A673 (cell line): ENCODE measurements around the gene TOM1.

ENCODE experiments used
- EZH2 ChIP-seq: fragments of 200-600 bp; sonication (generic); IDR thresholded peaks from 2 replicates; pipeline ENCODE4 v1.6.1; 2017; ENCODE audit warnings: borderline replicate concordance, low read depth, mild to moderate bottlenecking, mixed read lengths, antibody characterized with exemption, low read length; ENCODE audit not compliant: poor library complexity, severe bottlenecking
- TF ChIP-seq, protein P1 (sequence below): fragments of 300-800, 200-600 bp; sonication (generic); conservative IDR thresholded peaks from 2 replicates; pipeline ENCODE4 v1.5.1; 2017; ENCODE audit warnings: low read depth, mild to moderate bottlenecking, antibody characterized with exemption, low read length, moderate library complexity, mixed read lengths

DNA sequence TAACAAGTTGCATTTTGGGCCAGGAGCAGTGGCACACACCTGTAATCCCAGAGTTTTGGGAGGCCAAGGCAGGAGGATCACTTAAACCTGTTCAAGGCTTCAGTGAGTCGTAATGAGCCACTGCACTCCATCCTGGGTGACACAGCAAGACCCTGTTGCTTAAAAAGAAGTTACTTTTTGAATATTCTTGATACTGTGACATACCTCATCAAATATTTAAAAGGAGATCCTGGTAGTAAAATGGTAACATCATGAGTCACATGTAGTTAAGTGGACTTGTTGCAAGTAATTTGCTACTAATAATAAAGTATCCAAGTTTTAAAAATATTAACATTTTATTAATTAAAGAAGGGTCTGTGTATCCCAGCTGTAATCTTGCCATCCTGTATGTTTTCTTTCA lies 24.1 kb upstream of the TOM1 start:
- TF ChIP-seq EZH2, result no peak
- TF ChIP-seq, protein P1, sequence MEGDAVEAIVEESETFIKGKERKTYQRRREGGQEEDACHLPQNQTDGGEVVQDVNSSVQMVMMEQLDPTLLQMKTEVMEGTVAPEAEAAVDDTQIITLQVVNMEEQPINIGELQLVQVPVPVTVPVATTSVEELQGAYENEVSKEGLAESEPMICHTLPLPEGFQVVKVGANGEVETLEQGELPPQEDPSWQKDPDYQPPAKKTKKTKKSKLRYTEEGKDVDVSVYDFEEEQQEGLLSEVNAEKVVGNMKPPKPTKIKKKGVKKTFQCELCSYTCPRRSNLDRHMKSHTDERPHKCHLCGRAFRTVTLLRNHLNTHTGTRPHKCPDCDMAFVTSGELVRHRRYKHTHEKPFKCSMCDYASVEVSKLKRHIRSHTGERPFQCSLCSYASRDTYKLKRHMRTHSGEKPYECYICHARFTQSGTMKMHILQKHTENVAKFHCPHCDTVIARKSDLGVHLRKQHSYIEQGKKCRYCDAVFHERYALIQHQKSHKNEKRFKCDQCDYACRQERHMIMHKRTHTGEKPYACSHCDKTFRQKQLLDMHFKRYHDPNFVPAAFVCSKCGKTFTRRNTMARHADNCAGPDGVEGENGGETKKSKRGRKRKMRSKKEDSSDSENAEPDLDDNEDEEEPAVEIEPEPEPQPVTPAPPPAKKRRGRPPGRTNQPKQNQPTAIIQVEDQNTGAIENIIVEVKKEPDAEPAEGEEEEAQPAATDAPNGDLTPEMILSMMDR, result no peak
